SH-SY5Y (cell line): ENCODE data around the gene SETD1A.

ENCODE experiments used
- GATA2 ChIP-seq: IDR thresholded peaks from 2 replicates; pipeline ENCODE4 v1.6.1; 2011; ENCODE audit warnings: mild to moderate bottlenecking, low read depth, low read length
- GATA3 ChIP-seq: IDR thresholded peaks from 2 replicates; pipeline ENCODE4 v1.6.1; 2011; ENCODE audit warnings: low read depth, mild to moderate bottlenecking, low read length, moderate library complexity

DNA sequence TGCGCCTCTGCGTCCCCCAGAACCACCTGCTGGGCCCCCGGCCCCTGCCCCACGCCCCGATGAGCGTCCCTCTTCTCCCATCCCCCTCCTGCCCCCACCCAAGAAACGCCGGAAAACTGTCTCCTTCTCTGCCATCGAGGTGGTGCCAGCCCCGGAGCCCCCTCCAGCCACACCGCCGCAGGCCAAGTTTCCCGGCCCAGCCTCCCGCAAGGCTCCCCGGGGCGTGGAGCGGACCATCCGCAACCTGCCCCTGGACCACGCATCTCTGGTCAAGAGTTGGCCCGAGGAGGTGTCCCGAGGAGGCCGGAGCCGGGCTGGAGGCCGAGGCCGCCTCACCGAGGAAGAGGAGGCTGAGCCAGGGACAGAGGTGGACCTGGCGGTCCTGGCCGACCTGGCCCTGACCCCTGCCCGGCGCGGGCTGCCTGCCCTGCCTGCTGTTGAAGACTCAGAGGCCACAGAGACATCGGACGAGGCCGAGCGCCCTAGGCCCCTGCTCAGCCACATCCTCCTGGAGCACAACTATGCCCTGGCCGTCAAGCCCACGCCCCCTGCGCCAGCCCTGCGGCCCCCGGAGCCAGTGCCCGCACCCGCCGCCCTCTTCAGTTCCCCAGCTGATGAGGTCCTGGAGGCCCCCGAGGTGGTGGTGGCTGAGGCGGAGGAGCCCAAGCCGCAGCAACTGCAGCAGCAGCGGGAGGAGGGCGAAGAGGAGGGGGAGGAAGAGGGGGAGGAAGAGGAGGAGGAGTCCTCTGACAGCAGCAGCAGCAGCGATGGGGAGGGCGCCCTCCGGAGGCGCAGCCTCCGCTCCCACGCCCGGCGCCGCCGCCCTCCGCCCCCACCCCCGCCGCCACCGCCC, 21.8 kb downstream of the SETD1A start:
- TF ChIP-seq GATA2 (no peak), GATA3 (no peak)
